ENCODE measurements around the gene RTP3. TPM values are rescaled to one million over a fixed set of nuclear protein-coding genes. Genes with fewer than 3 reads are reported as not detected.

RTP3 gene
- total RNA-seq, 2 experiments from 2014 or later: not detected

GRCh38 chr3:46467562-46467961 lies 30.2 kb upstream of the RTP3 start:
- ChIA-PET POLR2A (interaction anchor here (0.6 kb wide), 1 partner anchor 335 kb away, joined by 15 read pairs; no protein-coding TSS in a partner anchor), CTCF (no interaction called here)

- ChIA-PET POLR2A (no interaction called here), CTCF (no interaction called here)
Observed at GRCh38 chr3:46468753-46469600, 28.8 kb upstream of the RTP3 start.

GRCh38 chr3:46469680-46470357 lies 28.0 kb upstream of the RTP3 start:
- CTCF ChIA-PET: no interaction called here
- POLR2A ChIA-PET: no interaction called here

GRCh38 chr3:46470831-46471230 lies 26.9 kb upstream of the RTP3 start:
- POLR2A ChIA-PET: no interaction called here
- CTCF ChIA-PET: no interaction called here

- POLR2A ChIA-PET: no interaction called here
- CTCF ChIA-PET: no interaction called here
Observed at GRCh38 chr3:46471371-46471914, 26.3 kb upstream of the RTP3 start.

- ChIA-PET CTCF (no interaction called here), POLR2A (no interaction called here)
Observed at GRCh38 chr3:46472736-46473135, 25.0 kb upstream of the RTP3 start.

GRCh38 chr3:46477145-46477544 lies 20.6 kb upstream of the RTP3 start:
- ChIA-PET CTCF (interaction anchor here (2.8 kb wide), 1 partner anchor 12 kb away, joined by 14 read pairs; no protein-coding TSS in a partner anchor), POLR2A (no interaction called here)

GRCh38 chr3:46477756-46478155 lies 20.0 kb upstream of the RTP3 start:
- CTCF ChIA-PET: no interaction called here

GRCh38 chr3:46478341-46478740 lies 19.4 kb upstream of the RTP3 start:
- CTCF ChIA-PET: no interaction called here

More at GRCh38 chr3:46477756-46478155, 20.0 kb upstream of the RTP3 start:
- POLR2A ChIA-PET: no interaction called here

GRCh38 chr3:46479021-46479420 lies 18.8 kb upstream of the RTP3 start:
- CTCF ChIA-PET: no interaction called here
- POLR2A ChIA-PET: no interaction called here

More at GRCh38 chr3:46478341-46478740, 19.4 kb upstream of the RTP3 start:
- POLR2A ChIA-PET: no interaction called here

GRCh38 chr3:46479696-46480095 lies 18.1 kb upstream of the RTP3 start:
- CTCF ChIA-PET: interaction anchor here (1.7 kb wide), 1 partner anchor 9 kb away, joined by 7 read pairs; no protein-coding TSS in a partner anchor
- POLR2A ChIA-PET: no interaction called here

GRCh38 chr3:46480491-46481195 lies 17.1 kb upstream of the RTP3 start:
- POLR2A ChIA-PET: no interaction called here

GRCh38 chr3:46481636-46482035 lies 16.1 kb upstream of the RTP3 start:
- CTCF ChIA-PET: no interaction called here
- POLR2A ChIA-PET: no interaction called here

More at GRCh38 chr3:46480491-46481195, 17.1 kb upstream of the RTP3 start:
- CTCF ChIA-PET: interaction anchor here (1.7 kb wide), 1 partner anchor 8 kb away, joined by 7 read pairs; no protein-coding TSS in a partner anchor

- POLR2A ChIA-PET: no interaction called here
- CTCF ChIA-PET: interaction anchor here (0.6 to 1.7 kb wide), 4 partner anchors 19 to 408 kb away, joined by 3 to 4 read pairs (median 4); no protein-coding TSS in a partner anchor
Observed at GRCh38 chr3:46482632-46483350, 15.0 kb upstream of the RTP3 start.

GRCh38 chr3:46483825-46484224 lies 14.0 kb upstream of the RTP3 start:
- ChIA-PET POLR2A (no interaction called here), CTCF (interaction anchor here (1.2 to 2.6 kb wide), 3 partner anchors 20 to 407 kb away, joined by 4 to 8 read pairs (median 4); no protein-coding TSS in a partner anchor)

GRCh38 chr3:46484388-46484787 lies 13.4 kb upstream of the RTP3 start:
- POLR2A ChIA-PET: no interaction called here
- CTCF ChIA-PET: interaction anchor here (1.2 to 2.6 kb wide), 3 partner anchors 21 to 406 kb away, joined by 4 to 8 read pairs (median 4); no protein-coding TSS in a partner anchor

GRCh38 chr3:46484911-46485778 lies 12.6 kb upstream of the RTP3 start:
- POLR2A ChIA-PET: no interaction called here
- CTCF ChIA-PET: interaction anchor here (2.6 kb wide), 1 partner anchor 145 kb away, joined by 8 read pairs; no protein-coding TSS in a partner anchor

- ChIA-PET POLR2A (no interaction called here), CTCF (interaction anchor here (2.6 kb wide), 1 partner anchor 144 kb away, joined by 8 read pairs; no protein-coding TSS in a partner anchor)
Observed at GRCh38 chr3:46485779-46486175, 12.0 kb upstream of the RTP3 start.

All from activated CD8-positive, alpha-beta memory T cell treated with anti-CD3 and anti-CD28 coated beads for 36 hours (primary cell).